ENCODE results near the gene TTC38. TPM values are rescaled to one million over a fixed set of nuclear protein-coding genes. Genes with fewer than 3 reads are reported as not detected.
"Not testable (repeated sequence)": the region's sequence is repeated elsewhere in the genome, so short reads cannot be mapped to it uniquely, and the experiment has no call there.

TTC38 gene
- total RNA-seq, 1 experiment from 2014 or later: 16.7 TPM

GRCh38 chr22:46263216-46263590 is 4.6 kb upstream of the TTC38 start, which contains the start of gene PKDREJ:
PKDREJ (minus strand) TSS chr22:46263343; CDS start chr22:46263322, 21 bp downstream.
- peaks cover 5% of the 10 kb centered on the region for H3K4me1 Mint-ChIP-seq (ENCODE audit: insufficient read depth, unreplicated experiment)
- peaks cover 32% of the 10 kb centered on the region for H3K27me3 Mint-ChIP-seq (ENCODE audit: insufficient read depth, unreplicated experiment)
- BruUV-seq (replicated peaks): no TSS peak
- H3K36me3 Mint-ChIP-seq (ENCODE audit: insufficient read depth, unreplicated experiment): no peaks in the 10 kb centered on the region
- ChIA-PET POLR2A (no interaction called here), CTCF (no interaction called here)
- H3K27ac Mint-ChIP-seq (ENCODE audit: low read depth, unreplicated experiment): no peak within 1 kb of the TSS
- TF ChIP-seq CTCF (IDR thresholded peaks at IDR 0.05; ENCODE audit: unreplicated experiment): no peak
- no peak for DNase-seq (ENCODE audit: unreplicated experiment)
- no peaks in the 10 kb centered on the region for H3K9me3 Mint-ChIP-seq (ENCODE audit: unreplicated experiment)
- intact Hi-C loops (cut with micrococcal nuclease): no loop called here
- H3K4me3 Mint-ChIP-seq (ENCODE audit: unreplicated experiment): no peak within 1 kb of the TSS

GRCh38 chr22:46264520-46264919 is 3.3 kb upstream of the TTC38 start:
- H3K27ac Mint-ChIP-seq (ENCODE audit: low read depth, unreplicated experiment); intact Hi-C loops (cut with micrococcal nuclease); H3K9me3 Mint-ChIP-seq (ENCODE audit: unreplicated experiment); H3K4me3 Mint-ChIP-seq (ENCODE audit: unreplicated experiment); H3K4me1 Mint-ChIP-seq (ENCODE audit: insufficient read depth, unreplicated experiment); DNase-seq (ENCODE audit: unreplicated experiment); H3K36me3 Mint-ChIP-seq (ENCODE audit: insufficient read depth, unreplicated experiment); BruUV-seq (replicated peaks): not testable (repeated sequence)
- CTCF ChIA-PET: interaction anchor here (0.9 kb wide), 1 partner anchor 14 kb away, joined by 3 read pairs; no protein-coding TSS in a partner anchor
- H3K27me3 Mint-ChIP-seq (ENCODE audit: insufficient read depth, unreplicated experiment): peaks cover 25% of the 10 kb centered on the region
- POLR2A ChIA-PET: interaction anchor here (0.9 kb wide), 1 partner anchor 14 kb away, joined by 3 read pairs; the partner anchor contains the start of gene CDPF1

GRCh38 chr22:46265627-46266026 is 2.2 kb upstream of the TTC38 start:
- BruUV-seq (replicated peaks); POLR2A ChIA-PET; H3K27ac Mint-ChIP-seq (ENCODE audit: low read depth, unreplicated experiment); H3K4me3 Mint-ChIP-seq (ENCODE audit: unreplicated experiment); intact Hi-C loops (cut with micrococcal nuclease); H3K9me3 Mint-ChIP-seq (ENCODE audit: unreplicated experiment); DNase-seq (ENCODE audit: unreplicated experiment); H3K36me3 Mint-ChIP-seq (ENCODE audit: insufficient read depth, unreplicated experiment): not testable (repeated sequence)
- CTCF ChIA-PET: interaction anchor here (0.9 kb wide), 1 partner anchor 13 kb away, joined by 3 read pairs; no protein-coding TSS in a partner anchor
- H3K27me3 Mint-ChIP-seq (ENCODE audit: insufficient read depth, unreplicated experiment): peaks cover 14% of the 10 kb centered on the region
- H3K4me1 Mint-ChIP-seq (ENCODE audit: insufficient read depth, unreplicated experiment): peaks cover 14% of the 10 kb centered on the region

- no TSS peak for BruUV-seq (replicated peaks)
- no peak for TF ChIP-seq CTCF (IDR thresholded peaks at IDR 0.05; ENCODE audit: unreplicated experiment)
- POLR2A ChIA-PET: interaction anchor here (2.3 to 3.2 kb wide), 2 partner anchors 17 to 20 kb away, joined by 7 to 29 read pairs; partner anchors contain the start of gene CDPF1
- peak overlapping the region; percentile 84 for H3K4me3 Mint-ChIP-seq (ENCODE audit: unreplicated experiment)
- peaks cover 14% of the 10 kb centered on the region for H3K4me1 Mint-ChIP-seq (ENCODE audit: insufficient read depth, unreplicated experiment)
- no peaks in the 10 kb centered on the region for H3K9me3 Mint-ChIP-seq (ENCODE audit: unreplicated experiment)
- H3K36me3 Mint-ChIP-seq (ENCODE audit: insufficient read depth, unreplicated experiment): peaks cover 4% of the 10 kb centered on the region
- DNase-seq (ENCODE audit: unreplicated experiment): no peak
- intact Hi-C loops (cut with micrococcal nuclease): no loop called here
- no peak overlapping the region for H3K27ac Mint-ChIP-seq (ENCODE audit: low read depth, unreplicated experiment)
- H3K27me3 Mint-ChIP-seq (ENCODE audit: insufficient read depth, unreplicated experiment): no peaks in the 10 kb centered on the region
- CTCF ChIA-PET: interaction anchor here (0.6 kb wide), 2 partner anchors 263 to 264 kb away, joined by 3 read pairs; no protein-coding TSS in a partner anchor
Measured at GRCh38 chr22:46269564-46269963, 1.8 kb downstream of the TTC38 start.

- ChIA-PET CTCF (interaction anchor here (0.7 kb wide), 1 partner anchor 267 kb away, joined by 3 read pairs; no protein-coding TSS in a partner anchor), POLR2A (interaction anchor here (0.6 kb wide), 1 partner anchor 61 kb away, joined by 4 read pairs; no protein-coding TSS in a partner anchor)
- no peaks in the 10 kb centered on the region for H3K27me3 Mint-ChIP-seq (ENCODE audit: insufficient read depth, unreplicated experiment)
- peaks cover 23% of the 10 kb centered on the region for H3K36me3 Mint-ChIP-seq (ENCODE audit: insufficient read depth, unreplicated experiment)
- no TSS peak for BruUV-seq (replicated peaks)
- no peak overlapping the region for H3K4me3 Mint-ChIP-seq (ENCODE audit: unreplicated experiment)
- H3K27ac Mint-ChIP-seq (ENCODE audit: low read depth, unreplicated experiment): no peak overlapping the region
- H3K9me3 Mint-ChIP-seq (ENCODE audit: unreplicated experiment): no peaks in the 10 kb centered on the region
- TF ChIP-seq CTCF (IDR thresholded peaks at IDR 0.05; ENCODE audit: unreplicated experiment): no peak
- intact Hi-C loops (cut with micrococcal nuclease): no loop called here
- no peak for DNase-seq (ENCODE audit: unreplicated experiment)
- H3K4me1 Mint-ChIP-seq (ENCODE audit: insufficient read depth, unreplicated experiment): peaks cover 9% of the 10 kb centered on the region
Measured at GRCh38 chr22:46272196-46272595, 4.4 kb downstream of the TTC38 start.
